HG03196 (cell line): Measurements from ENCODE around the gene GCC2.
"Not testable (repeated sequence)": the region's sequence is repeated elsewhere in the genome, so short reads cannot be mapped to it uniquely, and the experiment has no call there.

ENCODE experiments used
- ATAC-seq: cut with Tn5 transposase; IDR thresholded peaks from one replicate; pipeline ENCODE4 v1.9.1; 2021; ENCODE audit not compliant: unreplicated experiment

Gene GCC2, protein sequence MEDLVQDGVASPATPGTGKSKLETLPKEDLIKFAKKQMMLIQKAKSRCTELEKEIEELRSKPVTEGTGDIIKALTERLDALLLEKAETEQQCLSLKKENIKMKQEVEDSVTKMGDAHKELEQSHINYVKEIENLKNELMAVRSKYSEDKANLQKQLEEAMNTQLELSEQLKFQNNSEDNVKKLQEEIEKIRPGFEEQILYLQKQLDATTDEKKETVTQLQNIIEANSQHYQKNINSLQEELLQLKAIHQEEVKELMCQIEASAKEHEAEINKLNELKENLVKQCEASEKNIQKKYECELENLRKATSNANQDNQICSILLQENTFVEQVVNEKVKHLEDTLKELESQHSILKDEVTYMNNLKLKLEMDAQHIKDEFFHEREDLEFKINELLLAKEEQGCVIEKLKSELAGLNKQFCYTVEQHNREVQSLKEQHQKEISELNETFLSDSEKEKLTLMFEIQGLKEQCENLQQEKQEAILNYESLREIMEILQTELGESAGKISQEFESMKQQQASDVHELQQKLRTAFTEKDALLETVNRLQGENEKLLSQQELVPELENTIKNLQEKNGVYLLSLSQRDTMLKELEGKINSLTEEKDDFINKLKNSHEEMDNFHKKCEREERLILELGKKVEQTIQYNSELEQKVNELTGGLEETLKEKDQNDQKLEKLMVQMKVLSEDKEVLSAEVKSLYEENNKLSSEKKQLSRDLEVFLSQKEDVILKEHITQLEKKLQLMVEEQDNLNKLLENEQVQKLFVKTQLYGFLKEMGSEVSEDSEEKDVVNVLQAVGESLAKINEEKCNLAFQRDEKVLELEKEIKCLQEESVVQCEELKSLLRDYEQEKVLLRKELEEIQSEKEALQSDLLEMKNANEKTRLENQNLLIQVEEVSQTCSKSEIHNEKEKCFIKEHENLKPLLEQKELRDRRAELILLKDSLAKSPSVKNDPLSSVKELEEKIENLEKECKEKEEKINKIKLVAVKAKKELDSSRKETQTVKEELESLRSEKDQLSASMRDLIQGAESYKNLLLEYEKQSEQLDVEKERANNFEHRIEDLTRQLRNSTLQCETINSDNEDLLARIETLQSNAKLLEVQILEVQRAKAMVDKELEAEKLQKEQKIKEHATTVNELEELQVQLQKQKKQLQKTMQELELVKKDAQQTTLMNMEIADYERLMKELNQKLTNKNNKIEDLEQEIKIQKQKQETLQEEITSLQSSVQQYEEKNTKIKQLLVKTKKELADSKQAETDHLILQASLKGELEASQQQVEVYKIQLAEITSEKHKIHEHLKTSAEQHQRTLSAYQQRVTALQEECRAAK (N-terminal part only)

DNA sequence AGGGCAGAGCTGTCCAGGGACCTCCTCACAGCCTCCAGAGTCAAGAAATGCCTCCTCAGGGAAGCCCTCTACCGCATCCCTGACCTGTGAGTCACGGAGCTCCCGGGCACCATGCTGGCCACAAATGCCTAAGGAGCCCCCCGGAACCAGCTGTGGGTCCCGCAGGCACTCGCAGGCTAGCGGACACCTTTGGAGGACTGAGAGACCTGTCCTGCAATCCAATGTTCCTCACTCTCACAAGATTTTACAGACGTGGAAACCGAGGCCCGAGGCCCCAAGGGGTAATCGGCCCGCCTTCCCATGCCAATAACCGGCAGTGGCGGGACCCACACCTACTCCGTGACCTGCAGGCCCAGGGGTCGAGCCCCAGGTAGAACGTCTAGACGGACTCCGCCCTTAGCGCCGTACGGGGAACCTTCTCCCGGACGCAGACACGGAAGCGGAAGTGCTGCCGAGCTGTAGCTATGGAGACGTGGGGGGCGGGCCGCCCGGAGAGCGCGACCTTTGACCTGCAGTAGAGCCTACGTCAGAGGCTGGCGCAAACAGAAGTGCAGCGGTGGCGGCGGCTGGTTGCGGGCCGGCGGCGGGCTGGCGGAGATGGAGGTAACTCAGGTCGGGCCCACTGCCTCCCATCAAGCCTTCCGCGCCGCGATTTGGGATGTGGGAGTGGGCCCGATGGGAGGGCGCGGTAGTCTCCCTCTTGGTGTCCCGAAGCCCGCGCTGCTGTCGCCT, at the start of gene GCC2:
Gene GCC2, plus strand, starts transcription at position 529 of the 732 bp plus-strand sequence. Its CDS starts 69 bp downstream, at position 598.
- peak; percentile 98 for ATAC-seq

DNA sequence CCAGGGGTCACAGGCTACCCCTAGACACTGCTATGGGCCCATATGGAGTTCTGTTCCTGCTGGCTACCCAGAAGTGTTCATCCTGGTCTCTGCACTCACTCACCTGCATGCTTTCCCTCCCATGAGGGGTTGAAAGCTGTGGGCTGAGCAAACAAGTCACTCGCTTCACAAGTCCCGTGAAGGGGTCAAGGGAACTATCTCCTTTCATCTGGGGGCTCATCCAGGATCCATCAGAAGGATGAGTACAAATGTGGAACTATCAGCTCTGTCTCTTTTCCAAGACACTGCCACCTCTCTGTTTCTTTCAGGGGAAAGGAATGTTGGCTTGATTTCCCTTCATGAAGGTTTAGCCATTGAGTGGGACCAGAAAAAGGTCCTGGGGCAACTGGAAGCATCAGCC, 49.5 kb upstream of the GCC2 start:
- ATAC-seq: no peak

DNA sequence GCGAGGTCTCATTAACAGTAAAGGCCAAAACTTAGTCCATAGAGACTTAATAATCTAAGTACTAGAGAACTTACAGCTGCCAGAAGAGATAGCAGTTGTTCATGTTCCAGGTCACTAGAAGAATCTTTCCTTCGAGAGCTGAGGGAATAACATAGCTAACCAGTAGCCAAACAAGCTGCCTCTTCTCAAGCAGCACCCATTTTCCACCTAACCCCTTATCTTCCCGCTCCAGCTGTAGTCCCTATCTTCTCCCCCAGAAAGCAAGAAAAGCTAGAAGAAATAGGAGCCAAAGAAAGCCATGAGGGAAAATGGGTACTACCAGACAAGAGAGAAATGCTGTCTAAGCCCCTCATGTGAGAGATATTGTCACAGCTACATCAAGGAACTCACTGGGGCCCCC, 47.2 kb upstream of the GCC2 start:
- no peak for ATAC-seq

DNA sequence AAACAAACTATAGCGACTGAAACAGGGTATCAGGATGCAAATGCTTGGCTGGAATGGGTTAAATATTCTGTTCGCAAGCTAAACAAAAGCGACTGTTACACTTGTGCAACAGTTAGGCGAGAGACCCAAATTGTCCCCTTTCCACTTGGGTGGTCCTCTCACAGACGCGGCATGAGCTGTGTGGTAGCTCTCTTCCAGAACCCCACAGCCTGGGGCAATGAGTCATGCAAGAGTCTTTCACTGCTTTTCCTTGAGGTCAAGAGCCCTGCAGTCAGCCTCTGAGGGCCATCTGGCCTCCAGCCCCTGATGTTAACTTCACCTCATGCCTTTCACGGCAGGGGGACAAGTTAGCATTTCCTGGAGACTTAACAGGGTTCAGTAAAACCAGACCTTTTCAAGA, 45.5 kb upstream of the GCC2 start:
- ATAC-seq: no peak

DNA sequence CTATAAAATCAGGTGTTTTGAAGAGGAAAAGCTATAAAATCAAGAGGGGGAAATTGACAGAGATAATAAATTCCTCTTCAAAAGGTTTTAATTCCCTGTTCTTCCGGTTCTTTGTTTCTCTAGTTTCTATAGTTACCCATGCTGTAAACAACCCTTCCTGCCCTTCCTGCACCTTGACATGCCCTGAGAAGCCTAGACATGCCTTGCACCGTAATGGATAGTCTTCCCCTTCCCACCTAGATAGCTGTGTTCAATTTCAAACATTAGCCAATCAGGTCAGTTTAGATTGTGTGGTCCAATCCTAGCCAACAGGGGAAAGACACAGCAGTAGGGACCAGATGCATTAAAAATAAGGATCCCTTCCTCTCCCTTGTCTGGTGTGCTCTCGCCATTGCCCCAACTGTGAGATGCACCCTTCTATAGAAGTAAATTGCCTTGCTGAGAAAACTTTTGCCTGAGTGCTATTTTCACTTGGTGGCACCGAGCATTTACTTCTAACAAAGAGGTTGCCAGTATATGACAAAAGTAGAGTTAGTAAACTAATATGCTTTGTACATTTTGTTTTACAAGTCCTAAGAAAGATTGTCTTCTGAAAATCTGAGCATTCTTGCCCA, 44.1 kb upstream of the GCC2 start:
- no peak for ATAC-seq

DNA sequence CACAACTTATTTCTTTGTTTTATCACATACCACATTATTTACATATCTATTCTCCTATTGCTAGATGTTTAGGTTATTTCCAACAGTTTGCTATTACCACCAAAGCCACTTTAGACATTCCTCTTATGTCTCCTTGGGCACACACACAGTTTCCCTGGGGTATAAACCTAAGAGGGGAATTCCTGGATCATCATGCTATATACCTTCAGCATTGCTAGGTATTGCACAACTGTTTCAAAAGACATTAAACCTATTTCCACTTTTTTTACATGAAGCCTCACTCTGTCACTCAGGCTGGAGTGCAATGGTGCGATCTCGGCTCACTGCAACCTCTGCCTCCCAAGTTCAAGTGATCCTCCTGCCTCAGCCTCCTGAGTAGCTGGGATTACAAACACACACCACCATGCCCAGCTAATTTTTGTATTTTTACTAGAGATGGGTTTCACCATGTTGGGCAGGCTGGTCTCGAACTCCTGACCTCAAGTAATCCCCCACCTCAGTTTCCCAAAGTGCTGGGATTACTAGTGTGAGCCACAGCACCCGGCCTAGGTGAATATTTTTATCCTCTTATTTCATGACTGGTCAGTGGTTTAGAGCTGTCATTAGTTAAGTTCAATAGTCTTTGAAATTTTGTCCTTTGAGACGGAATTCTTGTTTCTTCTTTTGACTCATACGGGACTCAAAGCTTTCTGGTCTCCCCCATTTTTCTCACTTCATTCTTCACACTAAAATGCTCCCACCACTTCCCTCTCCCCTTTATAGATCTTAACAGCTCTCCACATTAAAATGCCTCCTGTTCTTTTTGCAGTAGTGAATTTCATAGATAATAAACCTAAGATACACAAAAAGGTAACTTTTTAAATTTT, 40.9 kb upstream of the GCC2 start:
- ATAC-seq: no peak

DNA sequence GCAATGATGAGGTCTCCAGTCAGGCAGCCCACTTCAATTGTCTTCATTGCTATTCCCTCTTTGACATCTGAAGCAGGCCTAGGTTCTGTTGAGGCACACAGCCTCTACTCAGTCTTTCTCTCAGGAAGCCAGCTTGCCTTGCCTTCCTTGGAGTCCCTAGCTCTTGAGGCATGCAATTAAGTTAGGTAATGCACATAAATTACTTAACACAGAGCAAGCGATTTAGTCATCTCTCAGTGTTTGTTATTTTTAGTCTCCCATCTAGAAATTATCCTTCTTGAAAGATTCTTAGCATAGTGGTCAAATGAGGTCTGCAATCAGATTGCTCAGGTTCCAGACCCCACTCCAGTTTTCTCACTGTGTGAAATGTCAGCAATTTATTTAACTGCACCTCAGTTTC, 39.2 kb upstream of the GCC2 start:
- no peak for ATAC-seq

DNA sequence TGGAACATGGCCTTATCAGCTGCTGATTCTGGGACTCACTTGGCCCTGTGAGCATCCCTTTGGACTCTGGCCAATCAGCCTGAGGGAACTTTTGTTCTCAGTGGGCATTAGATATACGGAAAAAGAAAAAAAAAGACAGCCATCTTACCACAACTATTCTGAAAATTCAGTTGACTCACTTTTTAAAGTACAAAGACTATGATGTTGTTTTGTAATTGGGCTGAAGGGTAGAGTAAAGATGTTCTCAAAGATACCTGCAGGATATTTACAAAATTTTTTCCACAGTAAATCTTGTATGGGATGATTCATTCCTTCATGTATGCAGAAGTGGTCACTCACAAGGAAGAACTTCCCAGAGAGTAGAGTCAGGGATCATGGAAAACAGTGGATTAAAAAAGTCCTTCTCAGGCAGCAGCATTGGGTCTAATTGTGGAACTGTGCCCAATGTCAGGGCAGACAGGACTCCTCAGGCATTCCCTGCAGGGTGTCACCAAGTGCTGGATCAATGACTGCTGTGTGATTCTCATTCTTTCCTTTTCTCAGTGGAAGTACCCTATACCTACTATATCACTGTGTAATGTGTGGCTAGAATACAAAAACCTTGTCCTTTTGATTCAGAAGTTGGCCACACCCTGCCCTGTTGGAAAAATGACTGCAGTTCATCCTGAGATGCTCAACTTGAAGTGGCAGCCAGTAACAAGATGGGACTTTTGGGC, 35.9 kb upstream of the GCC2 start:
- ATAC-seq: no peak

DNA sequence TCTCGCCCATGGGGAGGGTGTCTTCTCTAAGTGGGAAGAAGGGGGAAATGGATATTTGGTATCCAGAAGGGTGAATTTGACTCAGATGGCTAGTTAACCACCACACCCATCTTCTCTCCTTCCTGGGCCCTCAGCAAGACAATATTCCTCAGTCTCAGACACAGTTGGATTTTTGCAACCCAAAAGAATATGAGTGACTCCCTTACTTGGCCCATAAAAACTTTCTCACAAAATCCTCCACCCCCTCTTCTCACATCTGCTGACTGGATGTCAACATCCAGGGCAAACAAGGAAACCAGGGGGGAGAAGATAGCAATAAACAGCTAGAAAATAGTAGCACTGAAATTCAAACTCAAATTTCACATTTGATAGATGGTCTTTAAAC, 35.3 kb upstream of the GCC2 start:
- no peak for ATAC-seq

DNA sequence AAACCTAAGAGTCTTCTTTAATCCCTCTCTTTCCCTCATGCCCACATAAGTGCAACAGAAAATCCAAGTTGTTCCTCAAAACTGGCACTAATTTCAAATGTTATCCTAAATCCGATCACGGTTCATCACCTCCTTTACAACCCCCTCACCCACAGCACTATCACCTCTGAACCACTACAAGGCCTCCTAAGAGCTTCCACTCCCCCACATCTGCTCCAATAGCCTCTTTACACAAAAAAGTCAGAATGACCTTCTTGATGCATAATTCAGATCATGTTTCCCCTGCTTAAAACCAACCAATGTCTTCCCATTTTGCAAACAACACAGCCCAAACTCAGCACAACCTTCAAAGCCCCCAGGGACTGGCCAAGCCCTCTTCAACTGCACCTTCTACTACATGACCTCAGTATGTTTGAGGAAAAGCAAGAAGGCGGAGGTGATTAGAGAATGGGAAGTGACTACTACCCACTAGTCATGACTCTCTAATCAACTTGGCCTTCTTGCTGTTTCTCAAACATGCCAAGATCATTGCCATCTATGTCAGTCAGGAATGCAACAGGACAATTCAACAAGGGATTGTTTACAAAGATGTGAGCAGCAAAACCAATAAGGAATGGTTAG, 34.6 kb upstream of the GCC2 start:
- ATAC-seq: no peak

DNA sequence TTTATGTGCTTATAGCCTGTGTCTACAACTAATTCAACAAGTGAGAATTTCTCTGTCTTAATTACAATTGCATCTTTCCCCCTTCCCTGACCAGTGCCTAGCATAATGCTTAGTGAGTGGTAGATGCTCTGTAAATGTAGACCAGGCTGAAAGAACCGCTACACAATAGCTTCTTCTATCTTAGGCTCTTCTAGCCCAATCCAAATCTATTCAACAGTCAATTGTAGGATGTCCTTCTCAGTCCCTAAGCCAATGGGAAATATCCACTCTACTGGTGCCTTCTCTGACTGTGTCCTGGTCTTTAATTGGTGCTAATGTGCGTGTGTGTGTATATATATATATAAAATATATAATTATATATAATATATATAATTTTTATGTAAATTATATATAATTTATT, 34.1 kb upstream of the GCC2 start:
- no peak for ATAC-seq

DNA sequence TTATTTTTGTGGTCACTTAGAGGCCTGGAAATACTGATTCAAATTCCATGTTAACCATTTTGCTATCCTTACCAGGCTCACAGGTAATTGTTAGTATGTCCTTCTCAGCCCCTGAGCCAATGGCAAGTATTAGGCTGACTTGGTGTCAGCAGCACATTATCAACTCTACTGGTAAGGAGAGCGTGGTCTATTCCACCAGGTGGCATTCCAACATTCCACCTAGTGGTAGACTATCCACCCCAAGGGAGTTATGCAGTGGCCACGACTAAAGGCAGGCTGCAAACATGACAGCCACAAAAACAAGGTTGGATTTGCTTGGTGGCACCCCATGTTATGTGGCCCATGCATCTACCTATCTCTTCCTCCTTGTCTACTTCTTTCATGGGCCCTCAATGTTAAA, 31.8 kb upstream of the GCC2 start:
- ATAC-seq: no peak

DNA sequence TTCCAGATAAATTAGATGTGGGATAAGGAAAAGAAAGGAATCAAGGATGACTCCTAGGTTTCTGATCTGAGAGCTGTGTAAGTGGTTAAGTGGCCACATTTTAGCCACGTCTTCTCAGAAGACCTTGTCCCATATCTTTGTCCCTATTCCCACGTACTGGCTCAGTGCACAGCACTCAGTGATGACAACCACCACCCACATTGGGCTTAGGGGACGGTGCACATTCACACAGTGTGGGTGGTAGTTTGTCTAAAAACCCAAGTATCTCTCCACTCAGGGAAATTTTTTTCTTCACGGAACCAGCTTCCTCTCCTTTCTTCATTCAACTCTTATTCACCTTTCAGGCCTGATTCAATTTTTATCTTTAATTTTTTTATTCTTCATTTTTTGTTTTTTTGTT, 30.6 kb upstream of the GCC2 start:
- no peak for ATAC-seq

DNA sequence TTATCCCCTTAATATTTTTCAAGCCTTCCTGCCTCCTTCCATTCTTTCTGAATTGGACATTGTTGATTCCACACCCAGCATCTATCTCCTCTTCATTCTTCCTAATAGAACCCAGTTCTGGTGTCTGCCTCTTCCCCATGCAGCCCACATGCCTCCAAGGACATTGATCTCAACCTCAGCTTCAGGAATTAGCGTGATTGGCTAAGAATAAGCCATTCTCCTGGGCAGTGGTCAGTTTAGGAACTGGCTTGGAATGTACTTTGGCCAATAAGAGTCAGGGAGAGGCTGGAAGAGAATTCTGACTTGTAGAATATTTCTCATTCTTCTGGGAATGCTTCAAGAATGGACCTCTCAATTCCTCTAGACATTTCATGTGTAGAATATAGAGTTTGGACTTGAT, 25.9 kb upstream of the GCC2 start:
- ATAC-seq: no peak

DNA sequence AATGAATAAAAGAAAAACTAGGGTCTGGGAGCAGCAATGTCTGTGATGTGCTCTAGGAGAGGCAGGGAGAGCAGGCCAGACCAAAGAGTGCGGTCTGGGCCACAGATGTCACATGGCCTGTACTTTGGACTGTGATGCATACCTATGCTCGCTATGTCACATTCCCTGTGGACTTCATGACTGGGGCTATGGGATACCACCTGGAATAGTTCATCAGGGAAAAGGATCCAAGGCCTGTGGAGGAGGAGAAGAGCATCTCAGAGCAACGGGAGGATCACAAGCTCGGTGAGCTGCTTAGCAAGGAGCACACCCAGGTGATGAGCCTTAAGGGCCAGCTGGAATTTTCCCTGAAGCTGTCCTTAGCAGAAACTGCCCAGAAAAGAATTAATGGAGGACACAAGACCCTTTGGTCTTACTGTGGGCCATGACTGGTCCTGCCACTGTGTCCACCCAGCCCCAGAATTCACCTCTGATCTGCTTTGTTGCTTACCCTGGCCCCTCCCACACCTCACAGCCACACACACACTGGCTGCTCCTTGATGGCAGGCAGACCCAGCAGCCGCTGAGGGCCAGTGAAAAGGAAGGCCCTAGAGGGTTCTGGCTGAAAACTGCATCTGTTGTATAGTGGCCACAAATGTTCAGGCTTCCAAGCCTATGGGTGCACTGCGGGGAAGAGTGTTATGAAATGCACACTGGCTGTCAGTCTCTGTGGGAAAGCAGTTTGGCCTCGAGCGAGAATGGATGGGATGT, 25.3 kb upstream of the GCC2 start:
- ATAC-seq: no peak

DNA sequence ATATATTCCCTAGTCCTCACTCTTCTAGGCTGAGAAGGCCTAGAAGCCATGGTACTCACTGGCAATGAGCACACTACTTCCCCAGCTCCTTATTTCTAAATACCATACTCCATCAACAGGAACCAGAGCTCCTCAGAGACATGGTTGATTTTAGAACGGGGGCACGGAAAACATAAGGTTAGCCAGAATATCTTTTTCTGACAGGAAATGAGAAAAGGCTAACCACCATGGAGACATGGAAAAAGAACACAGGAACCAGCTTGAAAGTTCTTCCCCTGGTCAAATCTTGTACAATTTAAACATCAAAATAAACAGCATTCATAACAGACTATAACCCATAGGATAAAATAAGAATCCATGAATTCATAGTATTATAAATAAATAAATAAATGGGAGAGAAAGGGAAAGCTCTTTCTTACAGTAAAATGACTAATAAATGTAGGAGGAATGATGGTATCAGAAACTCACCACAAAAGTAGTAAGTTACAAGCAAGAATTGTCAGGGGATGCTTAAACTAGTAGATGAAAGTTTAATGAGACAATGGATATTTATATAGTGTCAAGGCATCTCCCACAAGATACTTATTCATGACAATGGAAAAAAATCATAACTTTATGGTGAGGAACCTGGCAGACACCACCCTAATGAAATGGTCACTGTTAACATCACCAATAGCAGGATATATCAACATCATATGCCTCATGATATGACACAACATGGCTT, 20.6 kb upstream of the GCC2 start:
- no peak for ATAC-seq

DNA sequence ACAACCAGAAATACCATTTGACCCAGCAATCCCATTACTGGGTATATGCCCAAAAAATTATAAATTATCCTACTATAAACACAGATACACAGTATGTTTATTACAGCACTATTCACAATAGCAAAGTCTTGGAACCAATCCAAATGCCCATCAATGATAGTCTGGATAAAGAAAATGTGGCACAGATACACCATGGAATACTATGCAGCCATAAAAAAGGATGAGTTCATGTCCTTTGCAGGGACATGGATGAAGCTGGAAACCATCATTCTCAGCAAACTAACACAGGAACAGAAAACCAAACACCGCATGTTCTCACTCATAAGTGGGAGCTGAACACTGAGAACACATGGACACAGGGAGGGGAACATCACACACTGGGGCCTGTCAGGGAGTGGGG, 13.4 kb upstream of the GCC2 start:
- ATAC-seq: not testable (repeated sequence)
